Thoracic aorta (tissue), 2 donors: ENCODE measurements around the gene HACD4. TPM values are rescaled to one million over a fixed set of nuclear protein-coding genes. Genes with fewer than 3 reads are reported as not detected.

Source experiments
- ATAC-seq: fragments of 150-250 bp; one replicate; pipeline ENCODE4 v1.8.0; 2017; ENCODE audit warnings: low read depth; ENCODE audit not compliant: insufficient number of reproducible peaks, low FRiP score
- DNase-seq: peaks from one replicate; pipeline ENCODE4 v3.0.0-alpha.2; 2020; ENCODE audit warnings: low spot score
- H3K27ac ChIP-seq, 2 donors: fragments of 200-600 bp; sonication (generic); 1 replicate in 1 of 2; 2 replicates in 1 of 2; pipeline ENCODE4 v1.5.1; 2016; ENCODE audit warnings: mild to moderate bottlenecking in 2 of 2, moderate library complexity in 2 of 2
- H3K27me3 ChIP-seq: fragments of 200-600 bp; sonication (generic); replicated peaks from 2 replicates; pipeline ENCODE4 v1.6.0; 2016; ENCODE audit warnings: mild to moderate bottlenecking; ENCODE audit not compliant: insufficient read depth
- H3K36me3 ChIP-seq: fragments of 200-600 bp; sonication (generic); one replicate; pipeline ENCODE4 v1.5.1; 2016
- H3K4me1 ChIP-seq, 2 donors: fragments of 200-600 bp; sonication (generic); 1 replicate in 1 of 2; 2 replicates in 1 of 2; pipeline versions ENCODE4 v1.5.1 to v1.6.0; 2016; ENCODE audit warnings: low read depth in 2 of 2, mild to moderate bottlenecking in 1 of 2; ENCODE audit not compliant: control insufficient read depth in 1 of 2
- H3K4me3 ChIP-seq: fragments of 200-600 bp; sonication (generic); 2 replicates; pipeline ENCODE4 v1.5.1; 2016; ENCODE audit warnings: mild to moderate bottlenecking
- H3K9me3 ChIP-seq: fragments of 200-600 bp; sonication (generic); 2 replicates; pipeline ENCODE4 v1.5.1; 2016
- total RNA-seq, 2 donors: library from RNA; depleted of rRNA; stranded (reverse); fragments of >200 nt; gene quantifications; one replicate each; pipeline versions ENCODE4 v1.1.0 to v1.2.3, GENCODE V29; 2016
- TF ChIP-seq, protein P1 (sequence below): fragments of 200-600 bp; sonication (generic); IDR thresholded peaks from one replicate; pipeline ENCODE4 v1.5.1; 2019; ENCODE audit warnings: antibody characterized with exemption

Gene HACD4, protein sequence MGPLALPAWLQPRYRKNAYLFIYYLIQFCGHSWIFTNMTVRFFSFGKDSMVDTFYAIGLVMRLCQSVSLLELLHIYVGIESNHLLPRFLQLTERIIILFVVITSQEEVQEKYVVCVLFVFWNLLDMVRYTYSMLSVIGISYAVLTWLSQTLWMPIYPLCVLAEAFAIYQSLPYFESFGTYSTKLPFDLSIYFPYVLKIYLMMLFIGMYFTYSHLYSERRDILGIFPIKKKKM
- total RNA-seq, result 1 to 10 TPM; 2.0 to 8.4 TPM

DNA sequence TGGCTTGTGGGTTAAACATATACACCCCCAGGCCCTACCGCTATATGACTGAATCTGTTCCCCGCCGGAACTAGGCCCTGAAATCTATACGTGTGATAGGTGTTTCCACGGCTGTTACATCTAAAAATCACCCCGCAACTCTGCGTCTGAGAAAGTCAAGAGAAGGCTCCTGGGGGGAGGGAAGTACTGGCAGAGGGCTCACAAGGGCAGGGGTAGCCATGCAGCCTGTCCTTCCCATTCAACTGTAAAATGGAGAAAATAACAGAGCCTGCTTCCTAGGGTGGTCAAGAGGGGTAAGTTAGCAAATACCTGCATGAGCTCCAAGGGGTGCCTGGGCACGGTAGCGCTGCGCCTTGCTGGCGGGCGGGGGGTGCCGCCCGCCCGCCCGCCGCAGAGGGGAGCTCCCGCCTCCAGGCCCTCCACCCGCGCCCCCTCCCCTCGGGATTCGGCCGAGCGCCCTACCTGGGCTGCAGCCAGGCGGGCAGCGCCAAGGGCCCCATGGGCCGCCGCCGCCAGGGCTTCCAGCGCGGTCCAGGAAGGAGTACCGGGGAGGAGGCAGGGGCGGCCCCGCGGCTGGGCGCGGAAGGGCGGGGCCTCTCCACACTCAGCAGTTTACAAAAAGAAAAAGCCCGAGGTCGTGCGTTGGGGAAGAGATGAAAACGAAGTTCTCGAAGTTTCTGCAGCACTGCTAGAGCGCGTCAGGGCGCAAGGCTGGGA is at the start of gene HACD4:
Gene HACD4, minus strand, starts transcription at position 550 of the 717 bp plus-strand sequence. Its CDS starts 50 bp downstream, at position 500.
- peak; percentile 46 for ATAC-seq
- Histone ChIP-seq H3K27me3 (no peaks in the 10 kb centered on the region), H3K9me3 (no peaks in the 10 kb centered on the region), H3K36me3 (no peaks in the 10 kb centered on the region), H3K27ac (peak within 1 kb of the TSS; percentile 74 to 78), H3K4me1 (peaks cover 0 to 18% of the 10 kb centered on the region in 2 donors), H3K4me3 (peak within 1 kb of the TSS; percentile 81)
- DNase-seq, result no peak
- TF ChIP-seq, protein P1, sequence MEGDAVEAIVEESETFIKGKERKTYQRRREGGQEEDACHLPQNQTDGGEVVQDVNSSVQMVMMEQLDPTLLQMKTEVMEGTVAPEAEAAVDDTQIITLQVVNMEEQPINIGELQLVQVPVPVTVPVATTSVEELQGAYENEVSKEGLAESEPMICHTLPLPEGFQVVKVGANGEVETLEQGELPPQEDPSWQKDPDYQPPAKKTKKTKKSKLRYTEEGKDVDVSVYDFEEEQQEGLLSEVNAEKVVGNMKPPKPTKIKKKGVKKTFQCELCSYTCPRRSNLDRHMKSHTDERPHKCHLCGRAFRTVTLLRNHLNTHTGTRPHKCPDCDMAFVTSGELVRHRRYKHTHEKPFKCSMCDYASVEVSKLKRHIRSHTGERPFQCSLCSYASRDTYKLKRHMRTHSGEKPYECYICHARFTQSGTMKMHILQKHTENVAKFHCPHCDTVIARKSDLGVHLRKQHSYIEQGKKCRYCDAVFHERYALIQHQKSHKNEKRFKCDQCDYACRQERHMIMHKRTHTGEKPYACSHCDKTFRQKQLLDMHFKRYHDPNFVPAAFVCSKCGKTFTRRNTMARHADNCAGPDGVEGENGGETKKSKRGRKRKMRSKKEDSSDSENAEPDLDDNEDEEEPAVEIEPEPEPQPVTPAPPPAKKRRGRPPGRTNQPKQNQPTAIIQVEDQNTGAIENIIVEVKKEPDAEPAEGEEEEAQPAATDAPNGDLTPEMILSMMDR, result no peak

DNA sequence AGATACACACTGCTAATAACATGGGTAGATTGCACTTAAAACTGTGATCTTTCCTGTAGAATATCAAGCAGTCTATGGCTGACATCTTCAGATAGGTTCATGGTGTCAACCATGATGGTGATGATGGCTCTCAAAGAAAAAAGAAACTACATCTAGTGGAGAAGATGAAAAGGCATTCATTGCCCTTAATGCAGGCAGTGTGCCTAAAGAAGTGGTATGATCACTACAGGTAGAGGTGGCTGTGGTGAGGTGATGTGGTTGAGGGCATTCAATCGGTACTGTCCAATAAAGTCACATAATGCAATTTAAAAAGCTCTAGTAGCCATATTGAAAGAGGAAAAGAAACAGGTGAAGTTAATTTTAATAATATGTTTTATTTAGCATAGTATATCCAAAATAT is 49.4 kb upstream of the HACD4 start:
- TF ChIP-seq, protein P1, result no peak
- no peak for DNase-seq
- Histone ChIP-seq H3K27ac (no peak overlapping the region), H3K9me3 (no peaks in the 10 kb centered on the region), H3K27me3 (no peaks in the 10 kb centered on the region), H3K36me3 (no peaks in the 10 kb centered on the region), H3K4me3 (no peak overlapping the region), H3K4me1 (peaks cover 0 to 23% of the 10 kb centered on the region in 2 donors)
- ATAC-seq, result no peak

DNA sequence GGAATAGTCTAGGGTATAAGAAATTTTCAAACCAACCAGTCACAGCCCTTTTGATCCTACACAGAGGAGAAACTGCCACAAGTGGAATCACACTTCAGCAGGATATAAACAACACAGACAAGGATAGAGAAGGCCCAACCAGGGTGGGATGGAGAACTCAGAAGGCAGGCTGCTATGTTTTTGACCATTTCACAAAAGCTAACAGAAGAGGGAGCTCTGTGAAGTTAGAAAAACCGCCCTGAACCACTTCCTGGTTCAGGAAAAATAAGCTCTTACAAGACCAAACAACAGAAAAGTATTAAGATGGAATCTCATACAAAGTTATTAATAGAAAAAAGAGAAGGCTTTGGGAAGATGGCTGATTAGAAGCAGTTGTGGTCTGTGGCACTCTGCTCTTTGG is 47.3 kb upstream of the HACD4 start:
- DNase-seq (no peak), ATAC-seq (no peak)

DNA sequence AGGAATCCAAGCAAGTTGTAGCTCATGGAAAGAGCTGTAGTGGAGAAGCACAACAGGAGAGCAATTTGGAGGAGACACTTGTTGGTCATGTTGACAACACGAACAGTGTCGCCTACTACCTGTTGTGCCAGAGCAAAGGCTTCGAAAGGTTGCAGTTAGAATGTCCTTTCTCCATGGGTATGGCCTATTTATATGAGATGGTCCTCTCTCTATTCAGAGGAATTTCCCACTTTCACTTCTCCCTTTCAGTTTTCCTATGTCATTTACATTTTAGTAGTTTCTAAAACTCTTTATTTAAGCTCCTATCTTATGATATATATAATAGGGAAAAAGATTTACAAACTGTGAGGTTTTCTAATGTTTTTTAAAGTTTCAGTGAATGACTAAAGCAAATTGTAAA is 46.3 kb upstream of the HACD4 start, which contains the start of gene IFNB1:
Gene IFNB1, minus strand, starts transcription at position 162 of the 400 bp plus-strand sequence. Its CDS starts 73 bp downstream, at position 89.
- no peak for ATAC-seq
- no peak for DNase-seq
- H3K27me3 ChIP-seq, result no peaks in the 10 kb centered on the region
- H3K27ac ChIP-seq, result no peak within 1 kb of the TSS
- no peak within 1 kb of the TSS for H3K4me3 ChIP-seq
- TF ChIP-seq, protein P1, result no peak
- H3K4me1 ChIP-seq, result peaks cover 0 to 17% of the 10 kb centered on the region in 2 donors
- H3K36me3 ChIP-seq, result no peaks in the 10 kb centered on the region
- H3K9me3 ChIP-seq, result no peaks in the 10 kb centered on the region

More for the DNA sequence above, 47.3 kb upstream of the HACD4 start:
- no peaks in the 10 kb centered on the region for H3K27me3 ChIP-seq
- no peaks in the 10 kb centered on the region for H3K9me3 ChIP-seq
- no peak overlapping the region for H3K27ac ChIP-seq
- peaks cover 0 to 23% of the 10 kb centered on the region in 2 donors for H3K4me1 ChIP-seq
- H3K4me3 ChIP-seq, result no peak overlapping the region
- H3K36me3 ChIP-seq, result no peaks in the 10 kb centered on the region
- TF ChIP-seq, protein P1, result no peak

DNA sequence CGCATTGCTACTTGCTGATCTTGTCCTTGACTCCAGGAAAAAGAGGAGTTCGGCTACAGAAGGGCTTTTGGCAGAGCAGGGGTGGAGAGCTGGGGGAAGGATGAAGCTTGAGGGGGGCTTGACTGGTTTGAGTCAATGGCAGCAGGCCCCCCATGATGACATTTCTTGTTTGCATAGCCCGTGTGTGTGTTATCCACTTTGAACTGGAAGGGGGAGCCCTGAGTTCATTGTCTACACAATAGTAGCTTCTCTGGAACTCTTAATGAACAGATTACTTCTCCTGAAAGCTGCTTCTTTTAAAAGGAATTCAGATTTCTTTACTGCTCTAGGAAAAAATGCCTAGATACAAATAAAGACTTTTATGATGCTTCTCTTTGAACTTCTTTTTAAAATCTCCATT is 44.0 kb upstream of the HACD4 start:
- ATAC-seq (no peak), DNase-seq (no peak)
- H3K4me3 ChIP-seq, result no peak overlapping the region
- no peaks in the 10 kb centered on the region for H3K36me3 ChIP-seq
- H3K27me3 ChIP-seq, result no peaks in the 10 kb centered on the region
- H3K9me3 ChIP-seq, result no peaks in the 10 kb centered on the region
- H3K27ac ChIP-seq, result no peak overlapping the region
- TF ChIP-seq, protein P1, result no peak
- peaks cover 0 to 7% of the 10 kb centered on the region in 2 donors for H3K4me1 ChIP-seq
